Esophagus (tissue), 2 donors: Measurements from ENCODE around the gene GUCY1A1. TPM values are rescaled to one million over a fixed set of nuclear protein-coding genes. Genes with fewer than 3 reads are reported as not detected.
A peak's percentile ranks its signal among the peaks of the same experiment; 100 is the strongest.

Experiments
- H3K27ac ChIP-seq, 2 donors: one replicate each; pipeline ENCODE4 v1.5.1; 2013; ENCODE audit warnings: low read depth in 2 of 2, mild to moderate bottlenecking in 2 of 2, inconsistent platforms in 1 of 2, low read length in 1 of 2, moderate library complexity in 1 of 2
- H3K27me3 ChIP-seq, 2 donors: one replicate each; pipeline ENCODE4 v1.6.1; 2013; ENCODE audit warnings: low read length in 2 of 2, control low read depth in 1 of 2, mild to moderate bottlenecking in 1 of 2; ENCODE audit not compliant: insufficient read depth in 2 of 2, control insufficient read depth in 1 of 2
- H3K36me3 ChIP-seq, 2 donors: one replicate each; pipeline ENCODE4 v1.6.1; 2013; ENCODE audit warnings: low read length in 1 of 2; ENCODE audit not compliant: control insufficient read depth in 2 of 2, insufficient read depth in 2 of 2
- H3K4me1 ChIP-seq, 2 donors: one replicate each; pipeline ENCODE4 v1.6.1; 2013; ENCODE audit warnings: low read length in 1 of 2; ENCODE audit not compliant: control insufficient read depth in 2 of 2, insufficient read depth in 2 of 2
- H3K4me3 ChIP-seq, 2 donors: one replicate each; pipeline ENCODE4 v1.5.1; 2013; ENCODE audit warnings: low read length in 2 of 2, mild to moderate bottlenecking in 2 of 2, low read depth in 1 of 2, moderate library complexity in 1 of 2
- H3K9me3 ChIP-seq, 2 donors: one replicate each; pipeline ENCODE4 v1.6.1; 2013; ENCODE audit warnings: mild to moderate bottlenecking in 2 of 2, low read depth in 1 of 2, low read length in 1 of 2, moderate library complexity in 1 of 2; ENCODE audit not compliant: control insufficient read depth in 2 of 2, insufficient read depth in 1 of 2
- WGBS, 2 donors: extraction: QIAGEN DNeasy Blood & Tissue Kit; methylation state at CpG; one replicate each; pipeline ENCODE4 v1.1.7; 2013; 5-methylcytosine and 5-hydroxymethylcytosine counted together
- polyA plus RNA-seq, 2 donors: library from polyadenylated mRNA; stranded (reverse); fragments of 200-250 nt; gene quantifications; one replicate each; pipeline ENCODE4 v1.2.3, GENCODE V29; 2013
- donor health status: healthy with polysubstance abuse.
- donor health status: Bipolar disorder and iron deficiency.

The GUCY1A1 gene
- polyA plus RNA-seq, 2 donors: 0.67 to 0.81 TPM

DNA sequence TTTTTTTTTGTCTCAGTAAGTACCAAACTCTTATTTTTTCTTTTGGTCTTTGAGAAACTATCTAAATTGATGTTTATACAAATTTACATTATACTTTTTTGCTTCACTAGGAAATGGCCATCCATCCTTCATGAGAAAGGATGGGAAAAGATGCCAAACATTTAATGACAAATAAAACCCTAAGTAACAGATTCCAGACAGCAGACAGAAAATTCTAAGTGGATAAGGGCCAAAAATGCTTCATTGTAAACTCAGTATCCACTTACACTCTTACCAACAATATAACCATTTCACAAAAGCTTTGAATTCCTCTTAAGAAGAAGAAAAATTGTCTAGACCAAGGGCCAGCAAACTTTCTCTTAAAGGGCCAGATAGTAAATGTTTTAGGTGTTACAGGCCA, 95.7 kb downstream of the GUCY1A1 start:
- H3K36me3 ChIP-seq: no peaks in the 10 kb centered on the region
- no peaks in the 10 kb centered on the region for H3K27me3 ChIP-seq
- H3K4me3 ChIP-seq: no peak overlapping the region
- no peaks in the 10 kb centered on the region for H3K9me3 ChIP-seq
- peaks cover 0 to 2% of the 10 kb centered on the region in 2 donors for H3K4me1 ChIP-seq
- no peak overlapping the region for H3K27ac ChIP-seq

DNA sequence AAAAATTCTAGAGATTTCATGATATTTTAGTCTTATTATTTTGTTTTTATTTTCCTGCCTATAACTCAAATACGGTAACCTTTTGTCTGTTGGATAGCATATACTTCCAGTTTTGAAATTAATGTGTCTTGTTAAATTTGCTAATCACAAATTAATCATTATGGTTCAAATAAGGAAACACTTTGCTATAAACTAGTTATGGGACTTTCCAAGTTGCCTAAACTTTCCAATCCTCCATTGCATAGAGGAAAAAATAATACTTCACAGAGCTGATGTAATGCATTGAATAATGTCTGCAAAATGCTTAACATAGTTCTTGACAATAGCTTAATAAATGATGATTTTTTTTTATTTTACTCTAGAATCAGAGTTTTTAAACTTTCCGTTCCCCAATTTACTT, 96.9 kb downstream of the GUCY1A1 start:
- H3K4me1 ChIP-seq: peaks cover 0 to 2% of the 10 kb centered on the region in 2 donors
- 68 to 73% methylated on average over 2 of the region's 2 CpGs for WGBS, 2 donors
- H3K27me3 ChIP-seq: no peaks in the 10 kb centered on the region
- H3K36me3 ChIP-seq: no peaks in the 10 kb centered on the region
- H3K9me3 ChIP-seq: no peaks in the 10 kb centered on the region
- no peak overlapping the region for H3K4me3 ChIP-seq
- no peak overlapping the region for H3K27ac ChIP-seq

DNA sequence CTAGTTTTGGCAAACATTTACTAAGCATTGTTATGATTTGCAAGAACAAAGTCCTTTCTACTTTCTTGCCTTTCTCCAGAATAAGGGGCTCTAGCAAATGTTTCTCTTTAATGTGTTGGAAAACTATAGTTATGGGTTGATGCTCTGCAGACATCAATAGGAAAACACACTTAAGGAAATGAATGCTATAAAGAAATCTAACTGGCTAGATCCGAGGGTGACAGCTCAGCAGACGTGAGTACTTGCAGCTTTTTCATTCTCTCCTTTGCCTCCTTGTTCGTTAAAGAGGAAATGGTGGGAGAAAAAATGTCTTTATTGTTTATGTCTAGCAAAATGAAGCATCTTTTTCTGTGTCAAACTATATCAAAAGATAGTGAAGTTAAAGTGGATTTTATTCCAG, 98.5 kb downstream of the GUCY1A1 start:
- no peaks in the 10 kb centered on the region for H3K27me3 ChIP-seq
- no peaks in the 10 kb centered on the region for H3K36me3 ChIP-seq
- no peaks in the 10 kb centered on the region for H3K9me3 ChIP-seq
- H3K27ac ChIP-seq: no peak overlapping the region
- no peak overlapping the region for H3K4me3 ChIP-seq
- H3K4me1 ChIP-seq: no peaks in the 10 kb centered on the region
- WGBS, 2 donors: 75 to 77% methylated on average over 3 of the region's 3 CpGs

DNA sequence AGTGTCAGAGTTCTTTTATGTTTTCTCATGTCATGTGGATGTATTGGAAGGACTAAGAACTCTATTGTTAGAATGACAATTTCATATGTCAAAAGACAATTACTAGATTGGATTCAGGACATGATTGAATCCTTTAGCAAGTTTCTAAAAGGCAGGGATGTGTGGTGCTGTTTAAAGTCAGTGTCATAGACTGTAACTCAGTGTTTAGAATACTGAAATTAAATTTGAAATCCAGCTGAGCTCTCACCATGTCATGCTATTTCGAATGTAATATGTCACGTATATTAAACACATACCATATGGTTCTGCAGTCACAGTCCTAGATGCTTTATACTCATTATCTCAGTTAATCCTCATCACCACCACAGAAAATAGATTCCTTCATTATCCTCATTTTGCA, 100.0 kb downstream of the GUCY1A1 start:
- H3K27me3 ChIP-seq: no peaks in the 10 kb centered on the region
- H3K27ac ChIP-seq: no peak overlapping the region
- H3K4me3 ChIP-seq: no peak overlapping the region
- 67 to 73% methylated on average over 2 of the region's 2 CpGs for WGBS, 2 donors
- H3K4me1 ChIP-seq: no peaks in the 10 kb centered on the region
- no peaks in the 10 kb centered on the region for H3K9me3 ChIP-seq
- H3K36me3 ChIP-seq: no peaks in the 10 kb centered on the region

DNA sequence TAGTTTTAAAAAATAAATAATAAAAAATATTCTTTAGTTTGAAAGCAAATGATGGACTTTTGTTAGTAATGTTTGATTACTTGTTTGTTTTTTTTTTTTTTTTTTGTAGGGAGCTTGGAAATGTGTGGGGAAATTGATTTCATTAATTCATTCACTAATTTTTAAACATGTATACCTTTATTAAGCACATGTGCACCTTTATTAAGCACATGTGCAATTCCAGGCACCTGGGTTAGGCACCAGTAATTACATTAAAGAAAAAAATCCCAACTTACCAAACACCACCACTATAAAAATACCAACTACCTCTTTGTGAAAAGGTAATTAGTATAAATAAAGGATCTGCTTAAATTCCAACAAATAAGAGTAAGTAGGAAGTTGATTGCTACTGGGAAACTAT, 101.7 kb downstream of the GUCY1A1 start:
- Histone ChIP-seq H3K27ac (no peak overlapping the region), H3K27me3 (no peaks in the 10 kb centered on the region), H3K9me3 (no peaks in the 10 kb centered on the region), H3K4me3 (no peak overlapping the region), H3K36me3 (no peaks in the 10 kb centered on the region), H3K4me1 (peaks cover 0 to 2% of the 10 kb centered on the region in 2 donors)

DNA sequence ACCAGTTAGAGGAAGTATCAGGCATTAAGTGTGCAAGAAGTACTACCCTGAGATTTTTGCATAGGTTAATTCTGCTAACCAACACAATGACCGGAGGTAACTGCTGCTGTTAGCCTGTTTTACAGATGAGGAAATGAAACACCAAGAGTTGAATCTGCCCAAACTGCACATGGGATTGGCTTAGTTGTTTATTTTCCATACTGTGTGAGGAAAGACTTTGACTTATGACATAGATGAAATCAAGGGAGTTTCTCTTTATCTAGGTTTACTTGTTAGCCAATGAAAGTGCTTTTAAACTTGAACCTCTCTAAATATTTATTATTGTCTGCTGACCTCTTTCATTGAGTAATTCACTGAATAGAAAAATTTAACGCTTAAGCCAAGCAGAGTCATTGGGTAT, 102.4 kb downstream of the GUCY1A1 start:
- Histone ChIP-seq H3K36me3 (no peaks in the 10 kb centered on the region), H3K4me1 (peaks cover 0 to 2% of the 10 kb centered on the region in 2 donors), H3K27ac (no peak overlapping the region), H3K9me3 (no peaks in the 10 kb centered on the region), H3K27me3 (no peaks in the 10 kb centered on the region), H3K4me3 (no peak overlapping the region)
- 81 to 84% methylated on average over 2 of the region's 2 CpGs for WGBS, 2 donors

DNA sequence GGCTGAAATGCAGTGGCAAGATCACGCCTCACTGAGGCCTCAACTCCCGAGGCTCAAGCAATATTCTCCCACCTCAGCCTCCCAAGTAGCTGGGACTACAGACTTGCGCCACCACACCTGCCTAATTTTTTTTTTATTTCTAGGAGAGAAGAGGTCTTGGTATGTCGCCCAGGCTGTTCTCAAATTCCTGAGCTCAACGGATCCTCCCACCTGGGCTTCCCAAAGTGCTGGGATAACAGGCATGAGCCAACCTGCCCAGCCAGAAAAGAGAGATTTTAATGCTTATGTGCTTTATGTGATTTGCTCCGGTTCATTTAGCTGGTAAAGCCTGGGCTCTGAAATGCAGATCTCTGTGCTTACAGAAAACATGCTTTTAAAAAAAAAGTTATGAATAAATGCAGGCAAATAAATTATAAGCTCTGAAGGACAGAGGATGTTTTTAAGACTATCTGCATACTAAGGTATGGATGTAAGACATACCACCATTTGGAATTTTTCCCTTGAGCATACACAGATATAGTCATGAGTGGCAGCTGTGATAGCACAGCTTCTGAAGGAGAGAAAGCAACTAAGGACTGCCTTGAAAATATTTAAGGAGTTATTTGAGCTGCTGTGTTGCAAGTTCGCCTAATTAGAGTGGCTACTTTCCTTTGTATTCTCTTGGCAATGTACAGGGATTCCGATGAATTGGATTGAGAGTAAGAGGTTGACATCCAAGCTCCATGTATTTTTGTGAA, 106.0 kb downstream of the GUCY1A1 start:
- peaks cover 0 to 2% of the 10 kb centered on the region in 2 donors for H3K4me1 ChIP-seq
- H3K27me3 ChIP-seq: no peaks in the 10 kb centered on the region
- no peaks in the 10 kb centered on the region for H3K36me3 ChIP-seq
- no peak overlapping the region for H3K27ac ChIP-seq
- 52 to 63% methylated on average over 8 of the region's 8 CpGs for WGBS, 2 donors
- H3K9me3 ChIP-seq: no peaks in the 10 kb centered on the region
- H3K4me3 ChIP-seq: no peak overlapping the region

DNA sequence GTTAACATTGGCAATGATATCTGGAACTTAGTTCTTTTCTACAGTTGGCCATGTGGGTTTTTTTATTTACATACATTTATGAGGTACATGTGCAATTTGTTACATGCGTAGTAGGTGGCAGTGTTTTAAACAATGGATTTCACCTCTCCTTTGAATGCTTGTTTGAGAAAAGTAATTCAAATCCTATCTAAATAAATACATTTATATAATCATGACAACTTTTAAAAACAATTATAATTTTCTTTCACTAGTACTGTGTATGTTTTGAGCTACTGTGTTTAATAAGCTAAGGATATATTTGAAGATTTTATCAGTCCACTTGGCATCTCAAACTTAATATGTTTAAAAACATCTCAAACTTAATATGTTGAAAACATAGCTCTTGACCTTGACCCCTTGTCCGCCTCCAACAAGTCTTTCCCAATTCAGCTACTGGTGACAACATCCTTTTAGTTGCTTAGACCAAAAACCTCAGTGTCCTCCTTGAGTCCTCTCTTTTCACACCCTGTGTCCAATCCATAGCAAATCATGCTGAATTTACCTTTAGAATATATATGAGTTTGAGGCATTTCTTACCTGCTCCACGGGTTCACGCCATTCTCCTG, 106.7 kb downstream of the GUCY1A1 start:
- H3K27ac ChIP-seq: no peak overlapping the region
- H3K4me1 ChIP-seq: peaks cover 0 to 2% of the 10 kb centered on the region in 2 donors
- no peaks in the 10 kb centered on the region for H3K36me3 ChIP-seq
- no peak overlapping the region for H3K4me3 ChIP-seq
- 81 to 84% methylated on average over 4 of the region's 4 CpGs for WGBS, 2 donors
- no peaks in the 10 kb centered on the region for H3K9me3 ChIP-seq
- no peaks in the 10 kb centered on the region for H3K27me3 ChIP-seq

DNA sequence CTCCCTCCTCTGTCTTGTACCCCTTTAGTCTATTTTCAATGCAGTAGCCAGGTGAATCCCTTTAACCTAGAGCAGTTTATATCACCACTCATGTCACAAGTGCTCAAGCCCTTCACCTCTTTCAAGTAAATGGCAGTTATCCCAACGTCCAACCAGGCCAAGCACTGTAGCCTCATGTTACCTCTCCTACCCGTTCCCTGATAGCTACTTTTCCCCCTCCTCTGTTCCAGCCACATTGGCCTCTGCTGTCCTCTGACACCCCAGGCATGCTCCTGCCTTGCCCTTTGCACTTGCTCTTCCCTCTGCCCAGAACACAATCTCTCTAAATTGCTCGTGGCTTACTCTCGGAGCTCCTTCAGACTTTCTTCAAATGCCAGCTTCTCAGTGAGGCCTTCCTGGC, 107.4 kb downstream of the GUCY1A1 start:
- Histone ChIP-seq H3K4me1 (peaks cover 0 to 2% of the 10 kb centered on the region in 2 donors), H3K27me3 (no peaks in the 10 kb centered on the region), H3K27ac (peak overlapping the region in 1 of 2 donors; percentile 41), H3K36me3 (no peaks in the 10 kb centered on the region), H3K4me3 (no peak overlapping the region), H3K9me3 (no peaks in the 10 kb centered on the region)
- WGBS, 2 donors: 71 to 78% methylated on average over 4 of the region's 4 CpGs
